Measurements from ENCODE around the gene POLA2.

DNA sequence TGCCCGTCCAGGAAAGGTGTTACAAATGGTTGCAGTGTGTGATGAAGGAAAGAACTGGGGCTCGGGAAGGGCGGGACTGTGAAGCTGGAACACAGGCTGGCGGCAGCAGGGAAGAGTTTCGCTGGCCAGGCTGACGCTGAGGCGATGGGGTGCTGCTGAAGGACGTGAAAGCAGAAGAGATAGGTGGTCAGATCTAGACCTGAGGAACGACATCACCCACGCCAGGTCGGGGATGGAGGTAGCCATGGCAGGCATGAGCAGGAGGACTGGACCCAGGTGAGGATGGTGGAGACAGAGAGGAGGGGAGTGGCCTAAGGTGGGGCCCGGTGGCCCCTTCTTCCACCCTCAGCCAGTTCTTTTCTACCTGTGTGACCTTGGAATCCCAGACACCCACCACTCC lies 62.1 kb downstream of the POLA2 start:
- TF ChIP-seq, protein P1, sequence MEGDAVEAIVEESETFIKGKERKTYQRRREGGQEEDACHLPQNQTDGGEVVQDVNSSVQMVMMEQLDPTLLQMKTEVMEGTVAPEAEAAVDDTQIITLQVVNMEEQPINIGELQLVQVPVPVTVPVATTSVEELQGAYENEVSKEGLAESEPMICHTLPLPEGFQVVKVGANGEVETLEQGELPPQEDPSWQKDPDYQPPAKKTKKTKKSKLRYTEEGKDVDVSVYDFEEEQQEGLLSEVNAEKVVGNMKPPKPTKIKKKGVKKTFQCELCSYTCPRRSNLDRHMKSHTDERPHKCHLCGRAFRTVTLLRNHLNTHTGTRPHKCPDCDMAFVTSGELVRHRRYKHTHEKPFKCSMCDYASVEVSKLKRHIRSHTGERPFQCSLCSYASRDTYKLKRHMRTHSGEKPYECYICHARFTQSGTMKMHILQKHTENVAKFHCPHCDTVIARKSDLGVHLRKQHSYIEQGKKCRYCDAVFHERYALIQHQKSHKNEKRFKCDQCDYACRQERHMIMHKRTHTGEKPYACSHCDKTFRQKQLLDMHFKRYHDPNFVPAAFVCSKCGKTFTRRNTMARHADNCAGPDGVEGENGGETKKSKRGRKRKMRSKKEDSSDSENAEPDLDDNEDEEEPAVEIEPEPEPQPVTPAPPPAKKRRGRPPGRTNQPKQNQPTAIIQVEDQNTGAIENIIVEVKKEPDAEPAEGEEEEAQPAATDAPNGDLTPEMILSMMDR (IDR thresholded peaks at IDR 0.05), result no peak
- TF ChIP-seq POLR2AphosphoS5 (IDR thresholded peaks at IDR 0.05) (no peak), POLR2A (IDR thresholded peaks at IDR 0.05) (no peak), EP300 (IDR thresholded peaks at IDR 0.05) (no peak)
